Endothelial cell of umbilical vein (primary cell): Measurements from ENCODE around the gene POLR2E. TPM values are rescaled to one million over a fixed set of nuclear protein-coding genes. Genes with fewer than 3 reads are reported as not detected.

Experiments used
- BruUV-seq: library from RNA; stranded (reverse); fragments of 400-500 nt; replicated peaks from 2 replicates; lab custom pipeline; 2021; lab: Mats Ljungman, UMichigan
- CTCF ChIA-PET: fragments of 300-600, 350-600 bp; sonication (Branson Sonifier 250); formaldehyde crosslinking; loops from one replicate; lab custom pipeline; 2021; ENCODE audit warnings: antibody characterized with exemption, inconsistent platforms; lab: Charles Lee
- POLR2A ChIA-PET: fragments of 300-600, 350-600 bp; sonication (Branson Sonifier 250); formaldehyde crosslinking; loops from one replicate; lab custom pipeline; 2021; ENCODE audit warnings: antibody characterized with exemption, inconsistent platforms; lab: Charles Lee
- DNase-seq: peaks from one replicate; pipeline ENCODE4 v3.0.0-alpha.2; 2011; ENCODE audit warnings: low read depth, low spot score
- FAIRE-seq: peaks from 2 replicates; lab custom pipeline; 2011; peaks lifted over from hg19 to GRCh38; lab: Jason Lieb, UNC
- H2AFZ ChIP-seq: 2 replicates; pipeline ENCODE4 v1.6.0; 2012; ENCODE audit warnings: low read depth, low read length, control low read depth, inconsistent platforms
- H3K27ac ChIP-seq: 2 replicates; pipeline ENCODE4 v1.5.1; 2011; ENCODE audit warnings: low read depth, mild to moderate bottlenecking, control low read depth, low read length, moderate library complexity; ENCODE audit not compliant: insufficient read depth
- H3K27me3 ChIP-seq, 2 experiments: 2 replicates each; pipeline versions ENCODE4 v1.6.0 to v1.6.1; 2011; ENCODE audit warnings: low read length in 2 of 2, mixed read lengths in 1 of 2; ENCODE audit not compliant: control insufficient read depth in 2 of 2, insufficient read depth in 2 of 2
- H3K36me3 ChIP-seq, 2 experiments: 2 replicates in 1 of 2; 3 replicates in 1 of 2; pipeline ENCODE4 v1.5.1; 2011; ENCODE audit warnings: low read length in 2 of 2, mild to moderate bottlenecking in 1 of 2, moderate library complexity in 1 of 2; ENCODE audit not compliant: control insufficient read depth in 2 of 2, insufficient read depth in 2 of 2; ENCODE audit errors: extremely low read depth in 1 of 2
- H3K4me1 ChIP-seq: 3 replicates; pipeline ENCODE4 v1.5.1; 2011; ENCODE audit warnings: mild to moderate bottlenecking, low read length; ENCODE audit not compliant: control insufficient read depth, insufficient read depth; ENCODE audit errors: extremely low read depth
- H3K4me2 ChIP-seq: 2 replicates; pipeline ENCODE4 v1.6.1; 2011; ENCODE audit warnings: low read length, control low read depth, mixed read lengths; ENCODE audit not compliant: insufficient read depth
- H3K4me3 ChIP-seq, 3 experiments: fragments of 200-600 bp in 1 of 3; sonication (generic), shearing (Covaris generic) in 1 of 3; replicated peaks in 1 of 3; 2 replicates each; pipeline ENCODE4 v1.5.1; 2011 to 2016; ENCODE audit warnings: control low read depth in 3 of 3, low read length in 3 of 3, mild to moderate bottlenecking in 2 of 3, inconsistent platforms in 1 of 3, low read depth in 1 of 3, moderate library complexity in 1 of 3; ENCODE audit not compliant: insufficient read depth in 1 of 3
- H3K79me2 ChIP-seq: 2 replicates; pipeline ENCODE4 v1.6.0; 2012; ENCODE audit warnings: low read length, inconsistent platforms; ENCODE audit not compliant: control insufficient read depth, insufficient read depth
- H3K9ac ChIP-seq: replicated peaks from 2 replicates; pipeline ENCODE3; 2011; ENCODE audit warnings: low read length, control low read depth; ENCODE audit not compliant: insufficient read depth; ENCODE audit errors: extremely low read depth
- H3K9me1 ChIP-seq: replicated peaks from 3 replicates; pipeline ENCODE4 v1.6.0; 2011; ENCODE audit warnings: mild to moderate bottlenecking, low read length; ENCODE audit not compliant: control insufficient read depth, insufficient read depth; ENCODE audit errors: extremely low read depth
- H3K9me3 ChIP-seq: replicated peaks from 2 replicates; pipeline ENCODE4 v1.5.1; 2012; ENCODE audit warnings: low read length, inconsistent platforms; ENCODE audit not compliant: control insufficient read depth, insufficient read depth
- H4K20me1 ChIP-seq: replicated peaks from 2 replicates; pipeline ENCODE3; 2011; ENCODE audit warnings: mild to moderate bottlenecking, low read length; ENCODE audit not compliant: control insufficient read depth, insufficient read depth; ENCODE audit errors: extremely low read depth
- CTCF ChIP-seq, 2 donors: IDR thresholded peaks; 1 replicate in 1 of 2; 2 replicates in 1 of 2; pipeline ENCODE4 v1.5.1; 2011; ENCODE audit warnings: low read length in 2 of 2, mild to moderate bottlenecking in 2 of 2, moderate library complexity in 2 of 2, control low read depth in 1 of 2, inconsistent platforms in 1 of 2, low read depth in 1 of 2; ENCODE audit not compliant: insufficient read depth in 1 of 2; ENCODE audit errors: extremely low read depth in 1 of 2
- EZH2 ChIP-seq: IDR thresholded peaks from 2 replicates; pipeline ENCODE4 v1.6.1; 2012; ENCODE audit warnings: borderline replicate concordance, low read depth, mild to moderate bottlenecking, moderate library complexity, low read length, inconsistent platforms; ENCODE audit not compliant: severe bottlenecking
- FOS ChIP-seq: IDR thresholded peaks from 2 replicates; pipeline ENCODE4 v1.6.1; 2011; ENCODE audit warnings: mild to moderate bottlenecking, low read length, moderate library complexity, borderline replicate concordance; ENCODE audit not compliant: insufficient read depth
- GATA2 ChIP-seq: IDR thresholded peaks from 2 replicates; pipeline ENCODE4 v1.7.0; 2011; ENCODE audit warnings: low read depth, mild to moderate bottlenecking, moderate library complexity, mixed read lengths, low read length; ENCODE audit not compliant: insufficient read length, insufficient read depth
- JUN ChIP-seq: IDR thresholded peaks from 2 replicates; pipeline ENCODE4 v1.6.1; 2011; ENCODE audit warnings: borderline replicate concordance, low read depth; ENCODE audit not compliant: insufficient read length, insufficient read depth
- MAX ChIP-seq: IDR thresholded peaks from 2 replicates; pipeline ENCODE4 v1.6.1; 2011; ENCODE audit not compliant: insufficient read depth, insufficient read length
- MYC ChIP-seq: IDR thresholded peaks from one replicate; pipeline ENCODE4 v1.6.1; 2011; ENCODE audit warnings: mild to moderate bottlenecking, low read depth, low read length
- POLR2A ChIP-seq: IDR thresholded peaks from 2 replicates; pipeline ENCODE4 v1.6.1; 2012; ENCODE audit warnings: low read depth, mild to moderate bottlenecking, control low read depth, low read length
- POLR2AphosphoS5 ChIP-seq: IDR thresholded peaks from 2 replicates; pipeline ENCODE4 v1.6.1; 2012; ENCODE audit warnings: low read depth, mild to moderate bottlenecking, control low read depth, low read length, moderate library complexity; ENCODE audit not compliant: insufficient read depth
- dilution Hi-C: fragments of 300-500 bp; cut with MboI; formaldehyde crosslinking; loops from one replicate; pipeline ENCODE4 v1.15.0; 2019; ENCODE audit warnings: low sequenced_read_pairs; ENCODE audit not compliant: extremely low pct_ligation_motif_present
- intact Hi-C: fragments of 100-400 bp; cut with micrococcal nuclease; formaldehyde crosslinking; loops from one replicate; pipeline ENCODE4 v1.10.0; 2022
- polyA plus RNA-seq, 4 experiments: library from polyadenylated mRNA; depleted of rRNA in 3 of 4; stranded (reverse) in 3 of 4; unstranded in 1 of 4; fragments of >200 nt; gene quantifications; 2 replicates each; pipeline versions ENCODE4 v1.2.1 to v1.2.3, GENCODE V29; 2011 to 2012; ENCODE audit warnings: missing spikeins in 1 of 4
- total RNA-seq: library from RNA; stranded (reverse); gene quantifications from 2 replicates; pipeline ENCODE4 v1.2.3, GENCODE V29; 2021

The POLR2E gene
- total and polyA plus RNA-seq, 2 donors (not counting 3 experiments of a cell fraction or from before 2014, with no cell fraction given) = 272 to 344 TPM

- H3K27me3 ChIP-seq = no peaks in the 10 kb centered on the region
- DNase-seq (no peak), FAIRE-seq (no peak)
- no TSS peak for BruUV-seq
- H4K20me1 ChIP-seq = no peaks in the 10 kb centered on the region
- intact Hi-C loops = no loop called here
- ChIA-PET POLR2A (no interaction called here), CTCF (no interaction called here)
- H3K79me2 ChIP-seq = peaks cover 8% of the 10 kb centered on the region
- no peaks in the 10 kb centered on the region for H3K36me3 ChIP-seq
- H3K9me1 ChIP-seq = no peaks in the 10 kb centered on the region
- no peak overlapping the region for H2AFZ ChIP-seq
- H3K27ac ChIP-seq = no peak overlapping the region
- TF ChIP-seq POLR2AphosphoS5 = no peak
- H3K4me3 ChIP-seq = no peak overlapping the region
- dilution Hi-C loops = no loop called here
- no peak overlapping the region for H3K4me2 ChIP-seq
- H3K4me1 ChIP-seq = peaks cover 9% of the 10 kb centered on the region
- no peaks in the 10 kb centered on the region for H3K9me3 ChIP-seq
- H3K9ac ChIP-seq = no peak overlapping the region
These were observed 41.6 kb upstream of the POLR2E start for GRCh38 chr19:1136621-1137317.

- Histone ChIP-seq H3K9me3 (no peaks in the 10 kb centered on the region), H4K20me1 (no peaks in the 10 kb centered on the region), H2AFZ (no peak overlapping the region), H3K9me1 (no peaks in the 10 kb centered on the region), H3K27ac (no peak overlapping the region), H3K4me3 (no peak overlapping the region), H3K4me1 (peaks cover 11% of the 10 kb centered on the region), H3K4me2 (no peak overlapping the region), H3K36me3 (no peaks in the 10 kb centered on the region), H3K27me3 (no peaks in the 10 kb centered on the region), H3K9ac (no peak overlapping the region), H3K79me2 (peaks cover 14% of the 10 kb centered on the region)
- dilution Hi-C loops (no loop called here), intact Hi-C loops (no loop called here)
- TF ChIP-seq GATA2 (no peak), EZH2 (no peak), CTCF (IDR thresholded peaks at IDR 0.05; ENCODE audit: extremely low read depth in 1 of 2, insufficient read depth in 1 of 2, low read depth in 1 of 2, low read length in 2 of 2) (no peak), MAX (no peak), FOS (no peak), MYC (no peak), POLR2A (no peak), JUN (no peak), POLR2AphosphoS5 (no peak)
- ChIA-PET POLR2A (no interaction called here), CTCF (no interaction called here)
- FAIRE-seq = no peak
- DNase-seq = no peak
- no TSS peak for BruUV-seq
These were observed 41.0 kb upstream of the POLR2E start for GRCh38 chr19:1136201-1136600.
